Right ventricle myocardium superior (tissue), 1 donor: ENCODE measurements around the gene PPP1R9A. TPM values are rescaled to one million over a fixed set of nuclear protein-coding genes. Genes with fewer than 3 reads are reported as not detected.
"Not testable (repeated sequence)": the region's sequence is repeated elsewhere in the genome, so short reads cannot be mapped to it uniquely, and the experiment has no call there.

Experiments
- ATAC-seq: fragments of 200-7000 bp; cut with Tn5 transposase; one replicate; pipeline ENCODE4 v1.9.1; 2020; ENCODE audit warnings: mild to moderate bottlenecking; ENCODE audit not compliant: poor library complexity
- DNase-seq: peaks from one replicate; pipeline ENCODE4 v3.0.0-alpha.2; 2020
- intact Hi-C: fragments of 100-400 bp; cut with DNase I; formaldehyde crosslinking; loops from one replicate; pipeline ENCODE4 v1.11.2; 2022
- total RNA-seq: library from RNA; stranded (reverse); fragmentation: NEBNext Ultra II Directional; extraction: Animal tissue kit (Norgen Biotek cat#: 25700); gene quantifications from one replicate; pipeline ENCODE4 v1.2.1, GENCODE V29; 2021
- donor health status: DM: no; HTN: yes; CAD: no; lungs with severe emphysema.

Gene PPP1R9A
- total RNA-seq, 1 donor from 2014 or later = 22.6 TPM

DNA sequence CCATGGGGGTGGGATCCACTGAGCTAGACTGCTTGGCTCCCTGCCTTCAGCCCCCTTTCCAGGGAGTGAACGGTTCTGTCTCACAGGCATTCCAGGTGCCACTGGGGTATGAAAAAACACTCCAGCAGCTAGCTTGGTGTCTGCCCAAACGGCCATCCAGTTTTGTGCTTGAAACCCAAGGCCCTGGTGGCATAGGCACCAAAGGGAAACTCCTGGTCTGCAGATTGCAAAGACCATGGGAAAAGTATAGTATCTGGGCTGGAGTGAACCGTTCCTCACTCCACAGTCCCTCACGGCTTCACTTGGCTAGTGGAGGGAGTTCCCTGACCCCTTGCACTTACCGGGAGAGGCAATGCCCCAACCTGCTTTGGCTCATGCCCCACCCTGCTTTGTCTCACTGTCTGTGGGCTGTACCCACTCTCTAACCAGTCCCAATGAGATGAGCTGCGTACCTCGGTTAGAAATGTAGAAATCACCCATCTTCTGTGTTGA, 62.7 kb downstream of the PPP1R9A start:
- DNase-seq = no peak
- intact Hi-C loops = no loop called here
- no peak for ATAC-seq

DNA sequence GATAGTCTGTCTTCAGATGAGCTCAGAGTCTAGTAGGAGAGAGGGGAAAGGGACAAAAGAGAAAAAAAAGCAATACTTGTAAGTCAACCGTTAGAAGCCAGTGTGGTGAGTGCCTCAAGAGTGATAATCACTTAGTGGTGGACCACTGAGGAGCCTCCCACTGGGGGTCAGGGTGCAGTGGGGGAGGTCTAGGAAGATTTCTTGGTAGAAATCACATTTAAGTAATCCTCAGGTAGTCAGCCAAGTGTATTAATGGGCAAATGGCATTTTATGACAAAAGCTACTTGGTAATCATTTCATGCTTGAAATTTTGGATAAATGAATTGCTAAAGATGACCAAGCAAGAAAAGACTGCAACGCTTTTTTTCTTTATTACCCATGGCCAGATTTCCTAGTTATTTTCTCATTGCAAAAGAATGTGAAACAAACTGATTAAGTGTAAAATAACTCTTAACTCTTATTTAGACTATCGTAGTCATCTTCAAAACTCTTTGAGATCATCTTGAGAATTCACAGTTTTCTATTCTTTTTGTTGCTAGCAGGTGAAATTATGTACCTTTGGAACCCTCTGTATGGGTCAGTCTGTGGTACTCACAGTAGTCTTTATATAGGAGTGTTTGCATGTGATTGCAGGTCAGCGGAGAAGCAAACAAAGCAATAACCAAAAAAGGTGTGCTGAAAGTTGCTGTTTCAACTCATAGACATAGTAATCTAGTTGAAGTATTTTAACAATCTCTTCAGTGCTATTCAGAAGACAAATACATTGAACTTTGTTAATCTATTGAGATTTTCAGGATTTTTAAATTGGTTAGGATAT, 63.9 kb downstream of the PPP1R9A start:
- intact Hi-C loops = no loop called here
- no peak for DNase-seq
- ATAC-seq = no peak

DNA sequence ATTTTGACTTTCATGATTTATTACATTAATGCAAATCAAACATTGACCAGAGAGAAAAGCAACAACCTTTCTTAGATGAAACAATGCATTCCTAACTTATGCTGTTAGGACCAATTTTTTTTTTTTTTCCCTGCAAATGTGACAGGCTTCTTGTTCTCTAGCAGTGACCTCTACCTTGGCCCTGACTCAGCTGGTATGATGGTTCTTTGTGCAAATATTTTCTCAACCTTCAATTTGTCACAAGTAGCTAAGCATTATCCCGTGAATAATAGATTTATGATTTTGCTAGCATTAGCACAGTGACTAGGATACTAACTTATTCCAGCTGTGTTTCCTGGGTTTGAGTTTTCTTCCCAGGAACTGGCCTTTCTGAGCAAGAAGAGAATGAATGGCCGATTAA, 64.9 kb downstream of the PPP1R9A start:
- no peak for ATAC-seq
- no peak for DNase-seq
- intact Hi-C loops = no loop called here

DNA sequence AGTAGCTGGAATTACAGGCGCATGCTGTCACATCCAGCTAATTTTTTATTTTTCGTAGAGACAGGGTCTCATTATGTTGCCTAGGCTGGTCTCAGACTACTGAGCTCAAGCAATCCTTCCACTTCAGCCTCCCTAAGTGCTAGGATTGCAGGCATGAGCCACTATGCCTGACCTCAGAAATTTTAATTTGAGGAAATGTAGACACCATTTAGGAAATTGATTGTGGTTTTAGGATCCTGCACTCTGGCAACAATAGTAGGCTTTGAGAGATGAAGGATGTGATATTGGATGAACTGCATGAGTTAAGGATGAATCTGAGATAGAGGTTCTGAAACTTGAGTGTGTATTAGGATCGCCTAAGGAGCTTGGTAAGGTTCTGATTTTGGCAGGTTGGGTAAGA, 66.5 kb downstream of the PPP1R9A start:
- no peak for ATAC-seq
- intact Hi-C loops = no loop called here
- DNase-seq = no peak

DNA sequence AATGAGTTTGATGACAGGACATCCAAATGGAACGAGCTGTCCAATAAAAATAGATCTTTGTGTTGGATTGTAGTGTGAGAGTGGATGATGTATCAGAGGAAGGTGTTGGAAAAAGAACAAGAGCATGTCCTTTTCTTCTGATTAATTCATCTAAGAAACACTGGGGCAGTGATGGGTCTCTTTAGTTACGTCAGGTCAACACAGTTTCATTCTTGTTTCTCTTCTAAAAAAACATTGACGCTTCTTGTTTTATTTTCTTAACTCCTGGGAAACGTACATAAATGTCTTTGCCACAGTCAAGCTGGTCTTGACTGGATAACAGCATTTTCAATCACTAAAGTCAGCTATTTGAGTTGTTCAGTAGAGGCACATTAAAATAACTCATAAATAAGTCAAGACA, 67.0 kb downstream of the PPP1R9A start:
- intact Hi-C loops = no loop called here

DNA sequence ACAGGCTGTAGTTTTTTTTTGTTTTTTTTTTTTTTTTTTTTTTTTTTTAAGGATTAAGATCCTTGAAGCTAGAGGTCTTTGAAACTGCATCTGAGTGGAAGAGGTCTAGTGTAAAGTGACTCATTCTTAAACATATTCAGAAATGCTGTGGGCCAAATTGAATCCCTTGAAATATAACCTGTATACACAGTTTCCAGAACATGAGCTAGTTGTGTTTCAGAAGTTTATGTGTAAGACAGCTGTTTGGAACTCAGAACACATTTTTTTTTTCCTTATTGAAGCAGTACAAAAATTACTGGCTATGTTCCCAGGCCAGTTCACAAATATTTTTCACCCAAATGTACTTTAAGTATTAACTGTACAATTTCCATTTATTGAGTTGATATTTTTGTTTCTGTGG, 67.9 kb downstream of the PPP1R9A start:
- DNase-seq (no peak), ATAC-seq (peak; percentile 20)
- intact Hi-C loops = no loop called here

More for the DNA sequence above, 67.0 kb downstream of the PPP1R9A start:
- no peak for DNase-seq
- no peak for ATAC-seq

DNA sequence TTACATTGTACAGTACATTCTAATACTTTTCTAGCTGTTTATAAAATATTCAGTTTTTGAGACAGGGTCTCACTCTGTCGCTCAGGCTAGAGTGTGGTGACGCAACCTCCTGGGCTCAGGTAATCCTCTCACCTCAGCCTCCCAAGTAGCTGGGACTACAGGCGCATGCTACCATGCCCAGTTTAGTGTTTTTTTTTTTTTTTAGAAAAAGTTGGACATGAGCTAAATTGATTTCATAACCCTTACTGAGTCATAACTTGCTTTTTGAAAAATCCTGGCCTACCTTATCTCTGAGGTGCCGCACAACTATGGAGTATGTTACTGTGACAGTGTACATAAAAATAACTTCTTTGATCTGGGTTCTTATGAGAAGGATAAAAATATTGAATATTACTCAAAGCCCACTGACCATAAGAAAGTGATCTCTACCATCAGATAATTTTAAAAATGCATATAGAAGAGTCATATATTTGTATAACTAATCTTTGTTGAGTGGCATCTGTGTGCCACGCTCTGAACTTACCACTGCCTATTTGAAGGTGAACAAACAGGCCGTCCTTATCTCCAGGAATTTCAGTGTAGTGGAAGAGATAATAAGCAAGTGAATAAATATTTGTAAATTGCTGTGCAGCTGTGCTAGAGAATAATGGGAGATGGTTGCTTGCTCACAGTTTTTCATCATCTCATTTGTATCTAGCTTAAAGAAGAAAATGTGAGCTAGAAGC, 73.2 kb downstream of the PPP1R9A start:
- DNase-seq (no peak), ATAC-seq (no peak)
- intact Hi-C loops = no loop called here

DNA sequence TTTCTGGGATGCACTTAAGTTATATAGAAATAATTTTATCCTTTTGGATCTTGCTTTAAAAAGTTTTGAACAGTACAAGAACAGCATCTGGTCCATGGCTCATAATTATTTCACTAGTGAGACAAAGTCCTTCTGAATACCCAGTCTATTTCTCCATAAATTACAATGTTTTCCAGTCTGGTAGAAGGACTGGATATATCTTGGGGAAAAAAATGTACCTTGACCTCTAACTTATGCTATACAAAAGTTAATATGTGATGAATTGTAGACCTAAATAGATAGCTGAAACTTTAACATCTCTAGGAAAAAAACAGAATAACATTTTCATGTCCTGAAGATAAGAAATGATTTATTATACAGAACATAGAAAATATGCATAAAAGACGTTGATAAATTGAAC, 88.5 kb downstream of the PPP1R9A start:
- intact Hi-C loops = no loop called here
- DNase-seq = no peak
- ATAC-seq = no peak

DNA sequence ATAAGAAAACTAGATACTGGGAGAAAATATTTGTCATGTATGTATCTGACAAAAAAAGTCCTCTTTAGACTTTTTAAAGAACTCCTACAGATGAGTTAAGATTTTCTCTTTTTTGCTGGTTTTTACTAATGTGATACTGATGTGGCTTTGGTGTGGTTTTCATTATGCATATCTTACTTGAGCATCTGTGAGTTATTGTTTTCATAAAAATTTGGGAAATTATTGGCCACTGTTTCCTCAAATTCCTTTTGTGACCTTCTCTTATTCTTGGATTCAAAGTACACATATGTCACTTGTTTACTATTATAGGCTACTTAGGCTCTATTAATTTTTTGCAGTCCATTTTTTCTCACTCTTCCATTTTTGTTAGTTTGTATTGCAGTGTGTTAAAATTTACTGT, 89.0 kb downstream of the PPP1R9A start:
- no peak for DNase-seq
- ATAC-seq = no peak
- intact Hi-C loops = no loop called here

DNA sequence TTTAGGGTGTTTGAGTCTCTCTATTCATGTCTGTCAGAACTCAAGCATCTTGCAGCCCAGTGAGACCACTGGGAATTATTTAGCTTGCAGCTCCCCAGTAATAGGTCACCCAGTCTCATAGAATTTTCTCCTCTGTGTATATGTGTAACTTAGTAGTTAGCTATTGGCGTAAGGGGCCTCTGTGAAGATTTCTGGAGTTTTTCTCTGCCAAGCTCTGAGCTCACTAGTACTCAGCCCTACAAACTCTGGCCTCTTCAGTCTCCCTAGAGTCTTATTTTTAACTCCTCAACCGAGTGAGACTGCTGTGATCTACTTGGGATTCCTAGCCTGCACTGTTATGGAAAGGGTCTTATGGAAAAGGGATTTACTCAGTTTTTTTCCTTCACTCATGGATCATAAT, 90.2 kb downstream of the PPP1R9A start:
- DNase-seq = no peak
- no peak for ATAC-seq
- intact Hi-C loops = no loop called here

DNA sequence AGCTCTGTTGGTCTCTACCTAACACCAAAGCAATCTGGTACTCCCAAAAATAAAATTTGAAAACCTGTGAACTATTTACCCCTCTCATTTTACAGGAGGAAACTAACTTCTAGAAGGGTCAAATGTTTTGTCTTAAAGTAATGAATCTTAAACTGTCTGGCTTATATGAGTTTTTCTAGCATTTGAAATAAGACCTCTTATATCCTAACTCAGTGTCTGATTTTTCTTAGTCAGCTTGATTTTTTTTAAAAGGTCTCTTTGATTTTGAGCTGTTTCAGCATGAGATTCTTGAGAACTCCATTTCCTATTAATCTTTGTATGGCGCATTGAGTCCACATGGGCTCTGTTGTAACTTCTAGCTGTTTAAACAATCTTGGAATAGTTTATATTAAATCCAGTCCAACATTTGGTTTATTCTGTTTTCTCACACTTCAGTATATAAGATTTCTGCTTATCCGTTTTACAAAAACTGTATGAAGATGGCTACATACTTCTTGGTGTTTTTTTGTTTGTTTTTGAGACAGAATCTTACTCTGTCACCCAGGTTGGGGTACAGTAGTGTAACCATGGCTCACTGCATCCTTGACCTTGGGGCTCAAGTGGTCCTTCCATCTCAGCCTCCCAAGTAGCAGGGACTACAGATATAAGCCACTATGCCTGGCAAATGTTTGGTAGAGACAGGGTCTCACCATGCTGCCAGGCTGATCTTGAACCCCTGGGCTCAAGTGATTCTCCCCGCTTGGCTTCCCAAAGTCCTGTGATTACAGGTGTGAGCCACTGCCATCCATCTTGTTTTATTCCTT, 91.1 kb downstream of the PPP1R9A start:
- ATAC-seq (no peak), DNase-seq (no peak)
- intact Hi-C loops = no loop called here

DNA sequence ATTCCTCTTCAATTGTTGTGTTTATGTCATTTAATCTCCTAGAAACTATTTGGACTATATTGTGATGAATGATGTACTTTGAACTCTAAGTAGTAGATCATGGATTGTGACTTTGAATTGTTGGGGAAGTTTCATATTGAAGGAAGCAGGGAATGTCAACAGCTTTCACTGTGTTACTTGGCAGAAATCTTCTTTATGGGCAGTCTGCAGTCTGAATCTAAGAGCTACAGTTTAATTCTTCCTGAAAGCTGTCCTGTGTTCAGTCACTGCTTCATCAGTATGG, 91.6 kb downstream of the PPP1R9A start:
- ATAC-seq (no peak), DNase-seq (no peak)
- intact Hi-C loops = no loop called here

DNA sequence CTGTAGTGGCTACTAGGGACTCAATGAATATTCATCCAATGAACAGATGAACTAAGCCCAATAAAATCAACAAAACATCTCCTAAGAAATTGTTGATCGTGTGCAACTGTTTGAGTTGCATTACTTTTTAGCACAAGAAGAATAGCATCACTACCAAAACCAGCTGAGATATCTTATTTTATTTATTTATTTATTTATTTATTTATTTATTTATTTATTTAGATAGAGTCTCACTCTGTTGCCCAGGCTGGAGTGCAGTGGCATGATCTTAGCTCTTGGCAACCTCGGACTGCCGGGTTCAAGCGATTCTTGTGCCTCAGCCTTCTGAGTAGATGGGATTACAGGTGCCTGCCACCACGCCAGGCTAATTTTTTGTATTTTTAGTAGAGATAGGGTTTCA, 92.2 kb downstream of the PPP1R9A start:
- ATAC-seq, intact Hi-C loops, DNase-seq: not testable (repeated sequence)

DNA sequence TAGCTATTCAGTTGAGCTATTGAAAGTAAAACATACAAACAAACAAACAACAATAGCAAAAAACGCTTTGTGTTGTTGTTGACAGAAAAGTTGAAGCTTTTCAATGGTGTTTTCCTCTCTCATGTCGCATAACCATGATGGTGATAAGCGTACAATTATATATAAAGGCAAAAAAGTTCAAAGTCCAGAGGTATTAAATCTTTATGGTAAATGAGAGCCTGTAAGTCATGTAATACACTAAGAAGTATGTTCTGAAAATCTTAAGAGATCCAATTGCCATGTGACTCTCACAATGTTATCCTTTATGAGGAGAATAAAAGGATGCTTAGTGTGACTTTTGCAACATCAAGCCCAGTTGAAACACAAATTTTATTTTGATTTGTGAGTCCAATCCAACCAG, 93.9 kb downstream of the PPP1R9A start:
- DNase-seq (no peak), ATAC-seq (no peak)
- intact Hi-C loops = no loop called here

DNA sequence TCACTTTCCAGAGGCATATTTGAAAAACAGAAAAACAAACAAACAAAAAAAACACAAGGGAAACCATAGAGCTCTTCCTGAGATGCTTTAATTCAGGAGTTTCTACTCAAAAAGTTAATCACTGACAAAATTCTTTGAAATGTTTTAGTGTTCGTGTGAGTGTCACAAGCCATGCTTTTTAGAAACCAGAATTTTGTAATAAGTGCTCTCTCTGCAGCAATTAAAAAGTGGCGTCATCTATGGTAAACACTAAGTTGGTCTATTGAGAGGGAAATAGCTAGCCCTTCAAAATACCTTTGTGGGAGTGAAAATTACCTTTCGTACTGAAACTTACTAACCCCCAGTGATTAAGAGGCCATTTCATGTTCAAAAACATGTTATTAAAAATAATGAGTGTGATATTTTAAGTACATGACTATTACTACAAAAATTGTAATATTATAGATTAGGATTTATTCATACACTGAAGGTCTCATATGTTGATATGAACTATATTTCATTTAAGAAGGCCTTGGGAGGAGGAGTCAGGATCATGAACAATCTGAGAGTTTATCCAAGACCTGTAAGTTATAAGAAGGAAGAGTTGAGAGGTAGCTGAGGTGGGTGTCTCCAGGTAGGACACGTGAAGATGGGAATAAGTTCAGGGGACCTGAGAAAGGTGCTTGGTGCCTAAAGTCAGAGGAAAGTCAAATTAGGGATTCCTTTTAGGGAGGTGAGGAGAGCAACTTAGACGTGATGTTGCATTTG, 94.6 kb downstream of the PPP1R9A start:
- DNase-seq = no peak
- no peak for ATAC-seq

DNA sequence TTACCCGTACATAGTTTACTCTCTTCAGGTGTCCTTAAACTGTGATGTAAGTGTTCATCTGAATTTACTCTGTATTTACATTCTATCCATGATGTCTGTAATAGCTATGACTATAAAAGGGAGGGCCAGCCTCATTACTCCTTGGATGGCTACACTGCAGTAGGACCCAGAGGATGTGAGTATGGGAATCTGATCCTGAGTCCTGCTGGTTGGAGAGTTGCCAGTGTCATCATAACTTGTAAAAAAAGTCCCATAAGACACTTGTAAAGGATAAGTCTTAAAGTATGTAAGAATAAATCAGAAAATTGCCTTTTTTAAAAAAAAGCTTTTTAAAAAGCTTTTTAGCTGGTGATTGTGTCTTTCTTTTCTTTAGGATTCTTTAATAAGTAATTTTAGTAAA, 95.4 kb downstream of the PPP1R9A start:
- intact Hi-C loops = no loop called here
- ATAC-seq = no peak
- no peak for DNase-seq

More for the DNA sequence above, 94.6 kb downstream of the PPP1R9A start:
- intact Hi-C loops = no loop called here

DNA sequence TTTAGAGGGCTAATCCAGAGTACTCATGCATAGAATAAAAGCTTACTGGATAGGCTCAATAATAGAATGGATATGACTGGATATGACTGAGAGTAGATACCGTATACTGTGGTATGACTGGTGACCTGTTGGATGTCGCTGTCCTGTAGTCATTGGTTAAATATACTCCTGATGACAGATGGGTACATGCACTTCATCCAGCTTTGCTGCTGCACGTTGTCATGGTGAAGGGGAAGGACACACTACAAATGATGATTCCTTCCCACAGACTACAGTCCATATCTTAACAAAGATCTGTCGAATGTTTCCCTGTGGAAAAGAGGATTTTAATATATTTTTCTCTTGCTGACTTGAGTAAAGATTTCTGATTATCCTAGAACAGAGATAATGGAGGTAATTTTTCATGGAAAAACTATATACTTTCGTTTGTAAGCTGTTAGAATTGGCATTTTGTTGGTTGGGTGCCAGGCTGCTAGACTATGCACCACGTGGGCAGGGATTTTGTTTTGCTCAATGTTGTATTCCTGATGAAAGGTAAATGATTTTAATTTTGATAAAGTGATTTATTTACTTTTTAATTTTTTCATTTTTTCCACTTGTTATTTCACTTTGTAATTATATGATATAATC, 97.3 kb downstream of the PPP1R9A start:
- ATAC-seq = peak; percentile 96
- intact Hi-C loops = no loop called here
- DNase-seq = no peak

DNA sequence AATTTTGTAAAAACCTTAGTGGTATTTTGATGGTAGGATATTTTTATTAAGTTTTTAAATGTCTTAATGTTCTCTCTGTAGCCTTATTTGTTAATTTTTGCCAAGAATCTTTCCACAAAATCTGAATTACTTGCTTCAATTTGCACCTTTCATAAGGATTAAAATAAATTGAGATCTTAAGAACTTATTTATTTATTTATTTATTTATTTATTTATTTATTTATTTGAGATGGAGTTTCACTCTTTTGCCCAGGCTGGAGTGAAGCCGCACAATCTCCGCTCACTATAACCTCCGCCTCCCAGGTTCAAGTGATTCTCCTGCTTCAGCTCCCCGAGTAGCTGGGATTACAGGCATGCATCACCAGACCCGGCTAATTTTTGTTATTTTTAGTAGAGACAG, 98.6 kb downstream of the PPP1R9A start:
- ATAC-seq = no peak
- intact Hi-C loops = no loop called here
- no peak for DNase-seq
